Esophagus squamous epithelium (tissue), 4 donors: ENCODE measurements around the gene CRYZL1.

Source experiments
- CTCF ChIP-seq, 6 experiments: fragments of 450-650 bp in 4 of 6; fragments of 200-600 bp in 2 of 6; sonication (generic) in 2 of 6; IDR thresholded peaks; one replicate each; pipeline ENCODE4 v1.5.1; 2016 to 2019; ENCODE audit warnings: antibody characterized with exemption in 6 of 6, mild to moderate bottlenecking in 4 of 6, moderate library complexity in 4 of 6
- POLR2A ChIP-seq, 4 donors: fragments of 450-650 bp; IDR thresholded peaks; one replicate each; pipeline ENCODE4 v1.6.1; 2017; ENCODE audit warnings: antibody characterized with exemption in 4 of 4, mild to moderate bottlenecking in 4 of 4, moderate library complexity in 3 of 4

- TF ChIP-seq CTCF (IDR thresholded peaks at IDR 0.05) (no peak), POLR2A (IDR thresholded peaks at IDR 0.05) (no peak)
Measured at GRCh38 chr21:33667636-33668035, 26.1 kb upstream of the CRYZL1 start.
